Hepatocyte (in vitro differentiated cells): ENCODE results near the gene WDR88. TPM values are rescaled to one million over a fixed set of nuclear protein-coding genes. Genes with fewer than 3 reads are reported as not detected.

Source experiments
- DNase-seq: peaks from one replicate; pipeline ENCODE4 v3.0.0-alpha.2; 2016; ENCODE audit warnings: low spot score
- H2AFZ ChIP-seq: fragments of 200-600 bp; sonication (generic); 2 replicates; pipeline ENCODE4 v1.6.0; 2016; ENCODE audit warnings: antibody characterized with exemption, mild to moderate bottlenecking
- H3K27ac ChIP-seq: fragments of 200-600 bp; sonication (generic); 2 replicates; pipeline ENCODE4 v1.5.1; 2016; ENCODE audit warnings: mild to moderate bottlenecking
- H3K27me3 ChIP-seq: fragments of 200-600 bp; sonication (generic); 2 replicates; pipeline ENCODE4 v1.6.1; 2016
- H3K36me3 ChIP-seq: fragments of 200-600 bp; sonication (generic); replicated peaks from 2 replicates; pipeline ENCODE4 v1.5.1; 2016; ENCODE audit warnings: low read depth; ENCODE audit not compliant: insufficient read depth
- H3K4me1 ChIP-seq: fragments of 200-600 bp; sonication (generic); 2 replicates; pipeline ENCODE4 v1.5.1; 2016; ENCODE audit warnings: mild to moderate bottlenecking, moderate library complexity; ENCODE audit not compliant: insufficient read depth
- H3K4me2 ChIP-seq: fragments of 200-600 bp; sonication (generic); 2 replicates; pipeline ENCODE4 v1.6.0; 2016
- H3K4me3 ChIP-seq: fragments of 200-600 bp; sonication (generic); 2 replicates; pipeline ENCODE4 v1.5.1; 2016; ENCODE audit warnings: mild to moderate bottlenecking
- H3K79me2 ChIP-seq: fragments of 200-600 bp; sonication (generic); 2 replicates; pipeline ENCODE4 v1.6.0; 2017; ENCODE audit warnings: mild to moderate bottlenecking
- H3K9me2 ChIP-seq: fragments of 200-600 bp; sonication (generic); replicated peaks from 2 replicates; pipeline ENCODE4 v1.6.0; 2017; ENCODE audit warnings: mild to moderate bottlenecking; ENCODE audit not compliant: insufficient read depth
- H3K9me3 ChIP-seq: fragments of 200-600 bp; sonication (generic); 2 replicates; pipeline ENCODE4 v1.5.1; 2016; ENCODE audit warnings: low read depth, mild to moderate bottlenecking
- H4K20me1 ChIP-seq: fragments of 200-600 bp; sonication (generic); 2 replicates; pipeline ENCODE4 v1.6.0; 2016; ENCODE audit warnings: mild to moderate bottlenecking; ENCODE audit not compliant: insufficient read depth, poor library complexity, severe bottlenecking
- EZH2 ChIP-seq: fragments of 200-600 bp; sonication (generic); IDR thresholded peaks from 2 replicates; pipeline ENCODE4 v1.6.1; 2016; ENCODE audit warnings: antibody characterized with exemption, mild to moderate bottlenecking, borderline replicate concordance
- EZH2phosphoT487 ChIP-seq: fragments of 200-600 bp; sonication (generic); IDR thresholded peaks from one replicate; pipeline ENCODE4 v1.6.1; 2018; ENCODE audit warnings: antibody characterized with exemption, mild to moderate bottlenecking, low read depth, moderate library complexity; ENCODE audit not compliant: unreplicated experiment, severe bottlenecking
- WGBS: methylation state at CpG from one replicate; pipeline ENCODE4 v1.1.6; 2016; ENCODE audit warnings: low lambda C conversion rate; ENCODE audit errors: missing lambda C conversion rate; 5-methylcytosine and 5-hydroxymethylcytosine counted together
- polyA plus RNA-seq: library from polyadenylated mRNA; unstranded; fragments of >200 nt; fragmentation: Nextera tagmentation; extraction: Ambion mirVana; gene quantifications from 2 replicates; pipeline ENCODE4 v1.2.1, GENCODE V29; 2016
- total RNA-seq: library from RNA; depleted of rRNA; stranded (reverse); fragments of >200 nt; gene quantifications from 2 replicates; pipeline ENCODE4 v1.2.3, GENCODE V29; 2014
- TF ChIP-seq, protein P1 (sequence below): fragments of 200-600 bp; sonication (generic); IDR thresholded peaks from 2 replicates; pipeline ENCODE4 v1.5.1; 2016; ENCODE audit warnings: antibody characterized with exemption, mild to moderate bottlenecking; ENCODE audit not compliant: poor library complexity

The WDR88 gene
- total and polyA plus RNA-seq, 2 experiments from 2014 or later = 0.11 TPM; not detected in 1

GRCh38 chr19:33224694-33225457, 93.0 kb downstream of the WDR88 start:
- H2AFZ ChIP-seq = no peak overlapping the region
- H3K4me2 ChIP-seq = peak overlapping the region; percentile 85
- H4K20me1 ChIP-seq = no peaks in the 10 kb centered on the region

More at GRCh38 chr19:33224694-33225457, 93.0 kb downstream of the WDR88 start:
- H3K4me1 ChIP-seq = peaks cover 9% of the 10 kb centered on the region
- H3K27ac ChIP-seq = no peak overlapping the region
- no peak for DNase-seq
- peaks cover 29% of the 10 kb centered on the region for H3K27me3 ChIP-seq
- no peaks in the 10 kb centered on the region for H3K9me2 ChIP-seq
- no peaks in the 10 kb centered on the region for H3K79me2 ChIP-seq
- 74% methylated on average over 18 of the region's 18 CpGs for WGBS
- H3K9me3 ChIP-seq = peaks cover 4% of the 10 kb centered on the region
- H3K36me3 ChIP-seq = no peaks in the 10 kb centered on the region
- no peak for TF ChIP-seq EZH2phosphoT487
- no peak for TF ChIP-seq EZH2
- TF ChIP-seq, protein P1, sequence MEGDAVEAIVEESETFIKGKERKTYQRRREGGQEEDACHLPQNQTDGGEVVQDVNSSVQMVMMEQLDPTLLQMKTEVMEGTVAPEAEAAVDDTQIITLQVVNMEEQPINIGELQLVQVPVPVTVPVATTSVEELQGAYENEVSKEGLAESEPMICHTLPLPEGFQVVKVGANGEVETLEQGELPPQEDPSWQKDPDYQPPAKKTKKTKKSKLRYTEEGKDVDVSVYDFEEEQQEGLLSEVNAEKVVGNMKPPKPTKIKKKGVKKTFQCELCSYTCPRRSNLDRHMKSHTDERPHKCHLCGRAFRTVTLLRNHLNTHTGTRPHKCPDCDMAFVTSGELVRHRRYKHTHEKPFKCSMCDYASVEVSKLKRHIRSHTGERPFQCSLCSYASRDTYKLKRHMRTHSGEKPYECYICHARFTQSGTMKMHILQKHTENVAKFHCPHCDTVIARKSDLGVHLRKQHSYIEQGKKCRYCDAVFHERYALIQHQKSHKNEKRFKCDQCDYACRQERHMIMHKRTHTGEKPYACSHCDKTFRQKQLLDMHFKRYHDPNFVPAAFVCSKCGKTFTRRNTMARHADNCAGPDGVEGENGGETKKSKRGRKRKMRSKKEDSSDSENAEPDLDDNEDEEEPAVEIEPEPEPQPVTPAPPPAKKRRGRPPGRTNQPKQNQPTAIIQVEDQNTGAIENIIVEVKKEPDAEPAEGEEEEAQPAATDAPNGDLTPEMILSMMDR = no peak
- H3K4me3 ChIP-seq = no peak overlapping the region

Other genes with a start within 250 kb of the WDR88 start
- 8.1 and 12.1 TPM in 2 replicates for gene CEP89, start 160.2 kb upstream of the WDR88 start, total RNA-seq
- gene CEP89, start 160.2 kb upstream of the WDR88 start, polyA plus RNA-seq = 16.4 and 16.6 TPM in 2 replicates
- gene FAAP24, start 159.9 kb upstream of the WDR88 start, total RNA-seq = 1.5 and 3.5 TPM in 2 replicates
- 3.6 and 4.5 TPM in 2 replicates for gene FAAP24, start 159.9 kb upstream of the WDR88 start, polyA plus RNA-seq
- gene RHPN2, start 67.2 kb upstream of the WDR88 start, total RNA-seq = 67.6 and 67.9 TPM in 2 replicates
- gene RHPN2, start 67.2 kb upstream of the WDR88 start, polyA plus RNA-seq = 44.3 and 54.2 TPM in 2 replicates
- 6.7 and 14.5 TPM in 2 replicates for gene GPATCH1, start 50.9 kb upstream of the WDR88 start, total RNA-seq
- gene GPATCH1, start 50.9 kb upstream of the WDR88 start, polyA plus RNA-seq = 6.8 and 9.7 TPM in 2 replicates
- gene LRP3, start 62.2 kb downstream of the WDR88 start, total RNA-seq = 35.1 and 37.4 TPM in 2 replicates
- gene LRP3, start 62.2 kb downstream of the WDR88 start, polyA plus RNA-seq = 35.5 and 44.0 TPM in 2 replicates
- gene SLC7A10, start 93.7 kb downstream of the WDR88 start, total RNA-seq = 4.5 and 5.5 TPM in 2 replicates
- gene SLC7A10, start 93.7 kb downstream of the WDR88 start, polyA plus RNA-seq = 4.3 and 7.3 TPM in 2 replicates
- gene CEBPA, start 170.4 kb downstream of the WDR88 start, total RNA-seq = 151 and 160 TPM in 2 replicates
- 65.1 and 103 TPM in 2 replicates for gene CEBPA, start 170.4 kb downstream of the WDR88 start, polyA plus RNA-seq
- gene CEBPG, start 241.6 kb downstream of the WDR88 start, total RNA-seq = 69.4 and 69.5 TPM in 2 replicates
- 26.2 and 33.1 TPM in 2 replicates for gene CEBPG, start 241.6 kb downstream of the WDR88 start, polyA plus RNA-seq